GM23248 (cell line): ENCODE data around the gene TBC1D1. TPM values are rescaled to one million over a fixed set of nuclear protein-coding genes. Genes with fewer than 3 reads are reported as not detected.

Source experiments
- DNase-seq: peaks from one replicate; pipeline ENCODE4 v3.0.0-alpha.2; 2015
- H2AFZ ChIP-seq: fragments of 200-600 bp; sonication (generic); 2 replicates; pipeline ENCODE4 v1.6.1; 2016; ENCODE audit warnings: antibody characterized with exemption
- H3F3A ChIP-seq: fragments of 200-600 bp; sonication (generic); 2 replicates; pipeline ENCODE4 v1.6.1; 2016; ENCODE audit warnings: mild to moderate bottlenecking, antibody characterized with exemption, mixed run types; ENCODE audit not compliant: insufficient read depth
- H3K27ac ChIP-seq: fragments of 200-600 bp; sonication (generic); 2 replicates; pipeline ENCODE4 v1.5.1; 2016; ENCODE audit warnings: mild to moderate bottlenecking
- H3K27me3 ChIP-seq: fragments of 200-600 bp; sonication (generic); replicated peaks from 2 replicates; pipeline ENCODE4 v1.6.1; 2016; ENCODE audit warnings: mild to moderate bottlenecking; ENCODE audit not compliant: insufficient read depth
- H3K36me3 ChIP-seq: fragments of 200-600 bp; sonication (generic); 2 replicates; pipeline ENCODE4 v1.6.1; 2016; ENCODE audit warnings: low read depth, mild to moderate bottlenecking
- H3K4me1 ChIP-seq: fragments of 200-600 bp; sonication (generic); 2 replicates; pipeline ENCODE4 v1.6.1; 2016; ENCODE audit warnings: mild to moderate bottlenecking; ENCODE audit not compliant: insufficient read depth
- H3K4me2 ChIP-seq: fragments of 200-600 bp; sonication (generic); one replicate; pipeline ENCODE4 v1.6.1; 2016; ENCODE audit warnings: mild to moderate bottlenecking; ENCODE audit not compliant: unreplicated experiment
- H3K4me3 ChIP-seq: fragments of 200-600 bp; sonication (generic); 2 replicates; pipeline ENCODE4 v1.5.1; 2016; ENCODE audit warnings: mild to moderate bottlenecking
- H3K79me2 ChIP-seq: fragments of 200-600 bp; sonication (generic); 2 replicates; pipeline ENCODE4 v1.6.1; 2016; ENCODE audit warnings: mild to moderate bottlenecking; ENCODE audit not compliant: insufficient read depth
- H3K9ac ChIP-seq: fragments of 200-600 bp; sonication (generic); 2 replicates; pipeline ENCODE4 v1.6.1; 2016; ENCODE audit warnings: mild to moderate bottlenecking
- H3K9me2 ChIP-seq: fragments of 200-600 bp; sonication (generic); 2 replicates; pipeline ENCODE4 v1.6.1; 2016; ENCODE audit warnings: mixed run types, mild to moderate bottlenecking, moderate library complexity; ENCODE audit not compliant: insufficient read depth
- H3K9me3 ChIP-seq: fragments of 200-600 bp; sonication (generic); one replicate; pipeline ENCODE4 v1.6.1; 2017; ENCODE audit warnings: low read depth
- H4K20me1 ChIP-seq: fragments of 200-600 bp; sonication (generic); 2 replicates; pipeline ENCODE4 v1.6.0; 2016; ENCODE audit not compliant: insufficient read depth
- EZH2 ChIP-seq: fragments of 200-600 bp; sonication (generic); IDR thresholded peaks from 2 replicates; pipeline ENCODE4 v1.6.1; 2018; ENCODE audit warnings: antibody characterized with exemption, mild to moderate bottlenecking; ENCODE audit not compliant: insufficient read depth, poor library complexity, severe bottlenecking
- EZH2phosphoT487 ChIP-seq: fragments of 200-600 bp; sonication (generic); IDR thresholded peaks from 2 replicates; pipeline ENCODE4 v1.6.1; 2018; ENCODE audit warnings: antibody characterized with exemption, moderate library complexity, mild to moderate bottlenecking, low read depth; ENCODE audit not compliant: insufficient read depth
- WGBS, 2 experiments: methylation state at CpG; one replicate each; pipeline ENCODE4 v1.1.6; 2015 to 2017; ENCODE audit warnings: low lambda C conversion rate in 2 of 2, low coverage in 1 of 2; ENCODE audit errors: missing lambda C conversion rate in 2 of 2; 5-methylcytosine and 5-hydroxymethylcytosine counted together
- in situ Hi-C: fragments of 300-500 bp; cut with MboI; formaldehyde crosslinking; loops from 2 replicates; pipeline ENCODE4 v1.15.0; 2020
- polyA plus RNA-seq: library from polyadenylated mRNA; unstranded; fragments of >200 nt; fragmentation: Nextera tagmentation; extraction: Ambion mirVana; gene quantifications from 2 replicates; pipeline ENCODE4 v1.2.1, GENCODE V29; 2016
- total RNA-seq: library from RNA; depleted of rRNA; stranded (reverse); fragments of >200 nt; shearing (Covaris generic); gene quantifications from 2 replicates; pipeline ENCODE4 v1.2.3, GENCODE V29; 2014

The TBC1D1 gene
- total and polyA plus RNA-seq, 2 experiments from 2014 or later, result 12.4 to 34.6 TPM

- H3K79me2 ChIP-seq, result no peaks in the 10 kb centered on the region
- H3K27me3 ChIP-seq, result no peaks in the 10 kb centered on the region
- DNase-seq, result no peak
- H2AFZ ChIP-seq, result 0 out of 2 replicates have a peak overlapping the region, but pooled peaks have one; percentile 6
- H3K9ac ChIP-seq, result peak overlapping the region; percentile 2; the same call in 1 of the 2 replicates
- TF ChIP-seq EZH2phosphoT487, result no peak
- no peak for TF ChIP-seq EZH2
- H3K27ac ChIP-seq, result peak overlapping the region; percentile 84
- in situ Hi-C loops, result no loop called here
- H3K4me2 ChIP-seq, result no peak overlapping the region
- peaks cover 24% of the 10 kb centered on the region; the same call in 1 of the 2 replicates for H3F3A ChIP-seq
- no peaks in the 10 kb centered on the region for H3K36me3 ChIP-seq
- peaks cover 45% of the 10 kb centered on the region for H3K4me1 ChIP-seq
- H3K9me2 ChIP-seq, result no peaks in the 10 kb centered on the region
- H3K4me3 ChIP-seq, result no peak overlapping the region
- no peaks in the 10 kb centered on the region for H4K20me1 ChIP-seq
- WGBS, 2 experiments, result 78 to 81% methylated on average over 9 of the region's 9 CpGs
- no peaks in the 10 kb centered on the region for H3K9me3 ChIP-seq
Measured at GRCh38 chr4:38086151-38086848, 195.4 kb downstream of the TBC1D1 start.

- peaks cover 51% of the 10 kb centered on the region for H3K4me1 ChIP-seq
Measured at GRCh38 chr4:38086849-38087226, 196.0 kb downstream of the TBC1D1 start.

GRCh38 chr4:38088321-38088720, 197.4 kb downstream of the TBC1D1 start:
- DNase-seq, result no peak
- TF ChIP-seq EZH2phosphoT487 (no peak), EZH2 (no peak)
- Histone ChIP-seq H3K4me3 (no peak overlapping the region), H3K4me1 (peaks cover 44% of the 10 kb centered on the region), H3K9me3 (no peaks in the 10 kb centered on the region), H3F3A (peaks cover 17% of the 10 kb centered on the region; the same call in 1 of the 2 replicates), H3K79me2 (no peaks in the 10 kb centered on the region), H3K4me2 (no peak overlapping the region), H3K36me3 (no peaks in the 10 kb centered on the region), H3K9me2 (no peaks in the 10 kb centered on the region), H3K9ac (no peak overlapping the region), H2AFZ (no peak overlapping the region), H3K27me3 (no peaks in the 10 kb centered on the region), H3K27ac (no peak overlapping the region), H4K20me1 (no peaks in the 10 kb centered on the region)
- in situ Hi-C loops, result no loop called here

More at GRCh38 chr4:38086849-38087226, 196.0 kb downstream of the TBC1D1 start:
- DNase-seq, result no peak
- Histone ChIP-seq H3K79me2 (no peaks in the 10 kb centered on the region), H3K27me3 (no peaks in the 10 kb centered on the region), H2AFZ (no peak overlapping the region), H3K9me2 (no peaks in the 10 kb centered on the region), H3K9ac (no peak overlapping the region), H3K9me3 (no peaks in the 10 kb centered on the region), H3K27ac (no peak overlapping the region), H3K36me3 (no peaks in the 10 kb centered on the region), H3F3A (peaks cover 24% of the 10 kb centered on the region; the same call in 1 of the 2 replicates), H3K4me2 (no peak overlapping the region), H4K20me1 (no peaks in the 10 kb centered on the region), H3K4me3 (no peak overlapping the region)
- in situ Hi-C loops, result no loop called here
- WGBS, 2 experiments, result 95 to 98% methylated on average over 2 of the region's 2 CpGs
- TF ChIP-seq EZH2, result no peak
- no peak for TF ChIP-seq EZH2phosphoT487

GRCh38 chr4:38089961-38090360, 199.1 kb downstream of the TBC1D1 start:
- no peak for DNase-seq
- Histone ChIP-seq H3K4me3 (no peak overlapping the region), H3K27me3 (no peaks in the 10 kb centered on the region), H2AFZ (no peak overlapping the region), H3K9me3 (no peaks in the 10 kb centered on the region), H3K36me3 (no peaks in the 10 kb centered on the region), H3F3A (0 out of 2 replicates have a peak, but pooled peaks cover 8% of the 10 kb centered on the region), H3K4me2 (no peak overlapping the region), H3K27ac (no peak overlapping the region), H4K20me1 (no peaks in the 10 kb centered on the region), H3K9me2 (no peaks in the 10 kb centered on the region), H3K9ac (no peak overlapping the region), H3K4me1 (peaks cover 27% of the 10 kb centered on the region), H3K79me2 (no peaks in the 10 kb centered on the region)
- 83 to 84% methylated on average over 4 of the region's 4 CpGs for WGBS, 2 experiments
- no peak for TF ChIP-seq EZH2
- no peak for TF ChIP-seq EZH2phosphoT487
- in situ Hi-C loops, result no loop called here
